Measurements from ENCODE around the gene MINDY4.

MINDY4 gene

DNA sequence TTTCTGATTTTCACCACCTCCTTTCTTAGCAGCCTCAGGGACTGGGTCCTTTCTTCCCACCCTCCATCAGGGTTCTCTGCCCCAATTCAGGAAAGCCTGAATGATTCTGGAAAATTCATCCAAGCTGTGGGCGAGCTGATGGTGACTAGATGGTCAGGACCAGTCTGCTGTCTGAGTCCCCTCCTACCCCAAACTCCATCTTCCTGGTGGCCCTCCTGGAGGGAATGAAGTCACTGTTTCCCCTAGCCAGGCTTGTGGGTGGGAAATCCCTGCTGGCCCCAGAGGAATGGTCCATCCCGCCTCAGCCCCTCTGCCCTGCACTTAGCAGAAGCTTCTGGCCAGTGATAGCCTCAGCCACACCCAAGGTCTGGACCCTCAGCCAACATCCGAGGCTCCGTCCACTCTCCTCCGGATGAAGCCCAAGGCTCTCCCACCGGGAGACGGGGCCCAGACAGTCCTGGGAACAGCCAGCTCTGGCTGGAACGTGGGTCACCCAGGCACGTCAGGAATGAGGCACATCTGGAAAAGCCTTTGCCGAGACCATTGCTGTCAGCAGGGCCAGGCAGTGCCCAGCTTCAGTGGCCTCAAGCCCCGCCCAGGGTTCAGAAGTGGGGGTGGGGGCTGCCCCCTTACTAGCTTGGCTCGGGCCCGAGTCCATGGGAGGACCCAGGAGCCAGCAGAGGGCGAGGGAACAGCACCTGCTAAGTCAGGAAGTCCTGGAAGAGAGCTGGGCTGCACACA, 136.5 kb downstream of the MINDY4 start:
- no peak overlapping the region for H3K4ac ChIP-seq (ENCODE audit: low read length)
- H3K23ac ChIP-seq (ENCODE audit: low read depth, low read length, poor library complexity), result no peak overlapping the region
- H2BK15ac ChIP-seq (ENCODE audit: low read length), result peak overlapping the region; percentile 8
- H3K18ac ChIP-seq (ENCODE audit: low read length), result peak overlapping the region; percentile 1
- no peak overlapping the region for H4K91ac ChIP-seq (ENCODE audit: low read depth, low read length, poor library complexity)
- WGBS, 2 donors (ENCODE audit: extremely low coverage in 2 of 2, insufficient read length in 2 of 2, insufficient replicate concordance in 1 of 2), result no CpG with 5 or more reads among the region's 14 CpGs
- H3K4me2 ChIP-seq (ENCODE audit: insufficient read depth, low read length, poor library complexity, severe bottlenecking), result no peak overlapping the region
- DNase-seq (ENCODE audit: low spot score), result no peak
- H2BK120ac ChIP-seq (ENCODE audit: low read depth, low read length), result no peak overlapping the region
- peak overlapping the region; percentile 71 for H2BK5ac ChIP-seq (ENCODE audit: low read length)
- no peak overlapping the region for H3K27ac ChIP-seq (replicated peaks; ENCODE audit: low read length)
- no peak overlapping the region for H4K8ac ChIP-seq (ENCODE audit: low read depth, low read length)
- peak overlapping the region; percentile 78 for H2AK5ac ChIP-seq (ENCODE audit: low read depth, low read length)
- H3K79me1 ChIP-seq (ENCODE audit: low read depth, low read length), result no peaks in the 10 kb centered on the region
- peak overlapping the region; percentile 50 for H3K9ac ChIP-seq (ENCODE audit: low read depth, low read length, poor library complexity)
- peaks cover 0 to 22% (median 0%) of the 10 kb centered on the region in 3 experiments for H3K27me3 ChIP-seq (ENCODE audit: control insufficient read depth in 3 of 3, insufficient read depth in 3 of 3, low read depth in 1 of 3, low read length in 3 of 3)
- peak overlapping the region; percentile 52 for H2BK12ac ChIP-seq (ENCODE audit: low read length)
- no peak overlapping the region for H3K14ac ChIP-seq (ENCODE audit: low read length)
- H3K36me3 ChIP-seq (replicated peaks in 1 of 2; ENCODE audit: control insufficient read depth in 2 of 2, insufficient read depth in 2 of 2, low read length in 2 of 2), result no peaks in the 10 kb centered on the region
- no peak overlapping the region for H3K4me3 ChIP-seq (ENCODE audit: low read length in 2 of 2)
- H3K4me1 ChIP-seq (ENCODE audit: control insufficient read depth in 2 of 2, insufficient read depth in 1 of 2, low read depth in 1 of 2, low read length in 2 of 2), result peaks cover 0 to 15% of the 10 kb centered on the region in 2 donors
- no peaks in the 10 kb centered on the region for H3K9me3 ChIP-seq (replicated peaks in 1 of 2; ENCODE audit: control insufficient read depth in 2 of 2, insufficient read depth in 1 of 2, low read depth in 1 of 2, low read length in 2 of 2)
- no peak overlapping the region for H2AFZ ChIP-seq (ENCODE audit: low read length)

DNA sequence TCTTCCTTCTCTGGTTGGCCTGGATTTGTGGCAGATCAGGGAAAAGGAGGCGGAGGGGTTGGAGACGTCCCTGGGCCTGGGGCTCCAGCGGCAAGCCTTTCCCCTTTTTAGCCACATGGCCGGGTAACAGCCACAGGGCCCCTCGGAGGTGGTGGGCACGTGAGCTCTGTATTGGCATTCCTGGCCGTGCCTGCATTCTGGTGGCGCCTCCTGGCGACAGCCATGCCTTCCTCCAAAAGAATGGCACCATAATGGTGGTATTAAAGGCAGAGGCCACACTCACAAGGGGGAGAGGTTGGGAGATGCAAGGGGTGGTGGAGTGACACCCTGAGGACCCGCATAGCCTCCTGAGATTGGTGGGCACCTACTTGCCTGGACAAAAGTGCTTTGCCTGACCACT, 137.5 kb downstream of the MINDY4 start:
- Histone ChIP-seq H3K18ac (ENCODE audit: low read length) (peak overlapping the region; percentile 64), H3K4me3 (ENCODE audit: low read length in 2 of 2) (no peak overlapping the region), H3K27ac (replicated peaks; ENCODE audit: low read length) (no peak overlapping the region), H2BK15ac (ENCODE audit: low read length) (no peak overlapping the region), H3K27me3 (ENCODE audit: control insufficient read depth in 3 of 3, insufficient read depth in 3 of 3, low read depth in 1 of 3, low read length in 3 of 3) (peaks cover 0 to 22% (median 0%) of the 10 kb centered on the region in 3 experiments), H3K4me1 (ENCODE audit: control insufficient read depth in 2 of 2, insufficient read depth in 1 of 2, low read depth in 1 of 2, low read length in 2 of 2) (peaks cover 0 to 17% of the 10 kb centered on the region in 2 donors), H2BK120ac (ENCODE audit: low read depth, low read length) (no peak overlapping the region), H3K23ac (ENCODE audit: low read depth, low read length, poor library complexity) (no peak overlapping the region), H3K14ac (ENCODE audit: low read length) (peak overlapping the region; percentile 31), H2AK5ac (ENCODE audit: low read depth, low read length) (peak overlapping the region; percentile 85), H4K91ac (ENCODE audit: low read depth, low read length, poor library complexity) (no peak overlapping the region), H2BK5ac (ENCODE audit: low read length) (no peak overlapping the region), H3K36me3 (replicated peaks in 1 of 2; ENCODE audit: control insufficient read depth in 2 of 2, insufficient read depth in 2 of 2, low read length in 2 of 2) (no peaks in the 10 kb centered on the region), H3K4me2 (ENCODE audit: insufficient read depth, low read length, poor library complexity, severe bottlenecking) (no peak overlapping the region), H3K9ac (ENCODE audit: low read depth, low read length, poor library complexity) (no peak overlapping the region), H4K8ac (ENCODE audit: low read depth, low read length) (no peak overlapping the region), H2BK12ac (ENCODE audit: low read length) (no peak overlapping the region), H2AFZ (ENCODE audit: low read length) (no peak overlapping the region), H3K4ac (ENCODE audit: low read length) (no peak overlapping the region), H3K9me3 (replicated peaks in 1 of 2; ENCODE audit: control insufficient read depth in 2 of 2, insufficient read depth in 1 of 2, low read depth in 1 of 2, low read length in 2 of 2) (no peaks in the 10 kb centered on the region), H3K79me1 (ENCODE audit: low read depth, low read length) (no peaks in the 10 kb centered on the region)
- no CpG with 5 or more reads among the region's 10 CpGs for WGBS, 2 donors (ENCODE audit: extremely low coverage in 2 of 2, insufficient read length in 2 of 2, insufficient replicate concordance in 1 of 2)
- no peak for DNase-seq (ENCODE audit: low spot score)

- peak overlapping the region; percentile 81 for H2BK15ac ChIP-seq (ENCODE audit: low read length)
- H3K9ac ChIP-seq (ENCODE audit: low read depth, low read length, poor library complexity), result no peak overlapping the region
- no peak overlapping the region for H2AFZ ChIP-seq (ENCODE audit: low read length)
- no CpG with 5 or more reads among the region's 6 CpGs for WGBS, 2 donors (ENCODE audit: extremely low coverage in 2 of 2, insufficient read length in 2 of 2, insufficient replicate concordance in 1 of 2)
- peak overlapping the region; percentile 79 for H3K4ac ChIP-seq (ENCODE audit: low read length)
- H2BK12ac ChIP-seq (ENCODE audit: low read length), result peak overlapping the region; percentile 92
- peak overlapping the region; percentile 77 for H3K18ac ChIP-seq (ENCODE audit: low read length)
- H2AK5ac ChIP-seq (ENCODE audit: low read depth, low read length), result peak overlapping the region; percentile 85
- no peaks in the 10 kb centered on the region for H3K36me3 ChIP-seq (replicated peaks in 1 of 2; ENCODE audit: control insufficient read depth in 2 of 2, insufficient read depth in 2 of 2, low read length in 2 of 2)
- H4K91ac ChIP-seq (ENCODE audit: low read depth, low read length, poor library complexity), result peak overlapping the region; percentile 47
- H3K79me1 ChIP-seq (ENCODE audit: low read depth, low read length), result no peaks in the 10 kb centered on the region
- peaks cover 0 to 21% (median 0%) of the 10 kb centered on the region in 3 experiments for H3K27me3 ChIP-seq (ENCODE audit: control insufficient read depth in 3 of 3, insufficient read depth in 3 of 3, low read depth in 1 of 3, low read length in 3 of 3)
- peak overlapping the region; percentile 77 for H4K8ac ChIP-seq (ENCODE audit: low read depth, low read length)
- peak overlapping the region; percentile 84 for H2BK120ac ChIP-seq (ENCODE audit: low read depth, low read length)
- no peak overlapping the region for H3K4me2 ChIP-seq (ENCODE audit: insufficient read depth, low read length, poor library complexity, severe bottlenecking)
- DNase-seq (ENCODE audit: low spot score), result no peak
- H3K4me3 ChIP-seq (ENCODE audit: low read length in 2 of 2), result no peak overlapping the region
- peak overlapping the region; percentile 70 for H2BK5ac ChIP-seq (ENCODE audit: low read length)
- H3K14ac ChIP-seq (ENCODE audit: low read length), result peak overlapping the region; percentile 98
- H3K23ac ChIP-seq (ENCODE audit: low read depth, low read length, poor library complexity), result no peak overlapping the region
- no peaks in the 10 kb centered on the region for H3K9me3 ChIP-seq (replicated peaks in 1 of 2; ENCODE audit: control insufficient read depth in 2 of 2, insufficient read depth in 1 of 2, low read depth in 1 of 2, low read length in 2 of 2)
- peaks cover 0 to 17% of the 10 kb centered on the region in 2 donors for H3K4me1 ChIP-seq (ENCODE audit: control insufficient read depth in 2 of 2, insufficient read depth in 1 of 2, low read depth in 1 of 2, low read length in 2 of 2)
- no peak overlapping the region for H3K27ac ChIP-seq (replicated peaks; ENCODE audit: low read length)
These were observed 138.2 kb downstream of the MINDY4 start for GRCh38 chr7:30909431-30909830.

DNA sequence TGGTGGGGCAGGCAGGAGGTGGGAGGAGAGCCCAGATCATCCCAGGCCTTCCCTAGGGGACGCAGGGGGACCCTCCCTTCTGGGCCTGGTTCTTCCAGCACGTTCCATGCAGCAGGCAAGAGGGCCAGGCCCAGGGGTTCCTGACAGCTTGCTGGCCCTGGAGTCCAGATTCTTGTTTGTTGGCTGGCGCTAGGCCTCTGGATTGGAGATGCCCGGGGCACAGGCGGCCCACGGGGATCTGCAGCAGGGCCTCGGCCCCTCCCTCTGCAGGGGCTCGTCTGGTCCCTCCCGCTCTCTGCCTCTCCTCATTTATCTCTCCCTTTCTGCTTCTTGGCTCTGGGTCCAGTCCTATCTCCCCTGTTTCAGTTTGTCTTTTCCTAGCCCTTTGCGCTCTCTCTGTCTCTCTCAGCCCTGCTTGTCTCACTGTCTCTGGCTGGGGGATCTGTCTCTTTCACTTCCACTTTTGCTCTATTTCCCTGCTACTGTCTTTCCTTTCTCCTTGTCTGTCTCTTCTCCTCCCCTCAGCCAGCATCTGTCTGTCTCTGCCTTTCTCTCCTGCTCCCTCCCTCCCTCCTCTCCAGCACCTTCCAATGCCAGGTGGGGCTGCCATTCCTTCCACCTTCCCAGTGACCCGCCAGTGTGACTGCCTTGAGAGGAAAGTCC, 139.3 kb downstream of the MINDY4 start:
- no peaks in the 10 kb centered on the region for H3K79me1 ChIP-seq (ENCODE audit: low read depth, low read length)
- H3K27me3 ChIP-seq (ENCODE audit: control insufficient read depth in 3 of 3, insufficient read depth in 3 of 3, low read depth in 1 of 3, low read length in 3 of 3), result peaks cover 0 to 17% (median 0%) of the 10 kb centered on the region in 3 experiments
- no peak overlapping the region for H4K8ac ChIP-seq (ENCODE audit: low read depth, low read length)
- no peak overlapping the region for H4K91ac ChIP-seq (ENCODE audit: low read depth, low read length, poor library complexity)
- H2BK5ac ChIP-seq (ENCODE audit: low read length), result no peak overlapping the region
- H3K27ac ChIP-seq (replicated peaks; ENCODE audit: low read length), result no peak overlapping the region
- H3K9me3 ChIP-seq (replicated peaks in 1 of 2; ENCODE audit: control insufficient read depth in 2 of 2, insufficient read depth in 1 of 2, low read depth in 1 of 2, low read length in 2 of 2), result no peaks in the 10 kb centered on the region
- no CpG with 5 or more reads among the region's 11 CpGs for WGBS, 2 donors (ENCODE audit: extremely low coverage in 2 of 2, insufficient read length in 2 of 2, insufficient replicate concordance in 1 of 2)
- peak overlapping the region; percentile 95 for H2AK5ac ChIP-seq (ENCODE audit: low read depth, low read length)
- no peak overlapping the region for H3K4ac ChIP-seq (ENCODE audit: low read length)
- no peak overlapping the region for H3K4me3 ChIP-seq (ENCODE audit: low read length in 2 of 2)
- H2BK12ac ChIP-seq (ENCODE audit: low read length), result no peak overlapping the region
- H3K18ac ChIP-seq (ENCODE audit: low read length), result peak overlapping the region; percentile 32
- peak overlapping the region; percentile 73 for H2BK15ac ChIP-seq (ENCODE audit: low read length)
- no peak overlapping the region for H2BK120ac ChIP-seq (ENCODE audit: low read depth, low read length)
- no peak overlapping the region for H2AFZ ChIP-seq (ENCODE audit: low read length)
- H3K23ac ChIP-seq (ENCODE audit: low read depth, low read length, poor library complexity), result no peak overlapping the region
- peaks cover 0 to 17% of the 10 kb centered on the region in 2 donors for H3K4me1 ChIP-seq (ENCODE audit: control insufficient read depth in 2 of 2, insufficient read depth in 1 of 2, low read depth in 1 of 2, low read length in 2 of 2)
- no peak overlapping the region for H3K4me2 ChIP-seq (ENCODE audit: insufficient read depth, low read length, poor library complexity, severe bottlenecking)
- no peak overlapping the region for H3K9ac ChIP-seq (ENCODE audit: low read depth, low read length, poor library complexity)
- no peak for DNase-seq (ENCODE audit: low spot score)
- no peaks in the 10 kb centered on the region for H3K36me3 ChIP-seq (replicated peaks in 1 of 2; ENCODE audit: control insufficient read depth in 2 of 2, insufficient read depth in 2 of 2, low read length in 2 of 2)
- H3K14ac ChIP-seq (ENCODE audit: low read length), result no peak overlapping the region
